HG02623 (cell line): ENCODE data around the gene PTPRQ.
"Not testable (repeated sequence)": the region's sequence is repeated elsewhere in the genome, so short reads cannot be mapped to it uniquely, and the experiment has no call there.

Experiments
- ATAC-seq: cut with Tn5 transposase; IDR thresholded peaks from one replicate; pipeline ENCODE4 v1.9.1; 2021; ENCODE audit warnings: moderate library complexity; ENCODE audit not compliant: unreplicated experiment

PTPRQ gene

GRCh38 chr12:80443974-80444666 lies at the start of gene PTPRQ:
Gene PTPRQ (plus strand): TSS chr12:80444235. CDS start chr12:80444346, 111 bp downstream.
- ATAC-seq = no peak

- no peak for ATAC-seq
Measured at GRCh38 chr12:80400571-80400991, 43.5 kb upstream of the PTPRQ start.

- ATAC-seq = no peak
Measured at GRCh38 chr12:80401191-80401590, 42.8 kb upstream of the PTPRQ start.

GRCh38 chr12:80404629-80405028 lies 39.4 kb upstream of the PTPRQ start:
- ATAC-seq = no peak

- ATAC-seq = no peak
Measured at GRCh38 chr12:80406253-80406652, 37.8 kb upstream of the PTPRQ start.

GRCh38 chr12:80411787-80412186 lies 32.2 kb upstream of the PTPRQ start:
- ATAC-seq = no peak

- peak; percentile 77 for ATAC-seq
Measured at GRCh38 chr12:80412343-80412953, 31.6 kb upstream of the PTPRQ start.

- ATAC-seq = no peak
Measured at GRCh38 chr12:80413462-80413861, 30.6 kb upstream of the PTPRQ start.

- no peak for ATAC-seq
Measured at GRCh38 chr12:80415466-80415865, 28.6 kb upstream of the PTPRQ start.

- no peak for ATAC-seq
Measured at GRCh38 chr12:80419644-80420043, 24.4 kb upstream of the PTPRQ start.

GRCh38 chr12:80420075-80420474 lies 24.0 kb upstream of the PTPRQ start:
- no peak for ATAC-seq

- ATAC-seq = no peak
Measured at GRCh38 chr12:80422550-80422949, 21.5 kb upstream of the PTPRQ start.

GRCh38 chr12:80432061-80432460 lies 12.0 kb upstream of the PTPRQ start:
- no peak for ATAC-seq

GRCh38 chr12:80441921-80442320 lies 2.1 kb upstream of the PTPRQ start:
- ATAC-seq = no peak

GRCh38 chr12:80442426-80443222 lies 1.4 kb upstream of the PTPRQ start:
- no peak for ATAC-seq

GRCh38 chr12:80445083-80445793 lies 1.2 kb downstream of the PTPRQ start:
- ATAC-seq = no peak

- ATAC-seq = no peak
Measured at GRCh38 chr12:80456513-80456912, 12.5 kb downstream of the PTPRQ start.

GRCh38 chr12:80460972-80461371 lies 16.9 kb downstream of the PTPRQ start:
- ATAC-seq = no peak

GRCh38 chr12:80461851-80462250 lies 17.8 kb downstream of the PTPRQ start:
- ATAC-seq = not testable (repeated sequence)

- no peak for ATAC-seq
Measured at GRCh38 chr12:80469681-80470080, 25.6 kb downstream of the PTPRQ start.

- no peak for ATAC-seq
Measured at GRCh38 chr12:80470403-80470802, 26.4 kb downstream of the PTPRQ start.
